Measurements from ENCODE around the gene SALL1.

- no peak for TF ChIP-seq CTCF (IDR thresholded peaks at IDR 0.05; ENCODE audit: low read length)
- TF ChIP-seq EZH2 (optimal IDR thresholded peaks at IDR 0.05; ENCODE audit: low read depth, low read length) = no peak
Observed at GRCh38 chr16:51133183-51133582, 17.9 kb downstream of the SALL1 start.

Measured in MM.1S (cell line).